ENCODE results near the gene STAT1. TPM values are rescaled to one million over a fixed set of nuclear protein-coding genes. Genes with fewer than 3 reads are reported as not detected.

Gene STAT1
- total RNA-seq, 1 donor from 2014 or later, result 61.7 TPM

GRCh38 chr2:191009541-191010374 lies 4.2 kb downstream of the STAT1 start:
- Mint-ChIP-seq H3K27ac (no peak overlapping the region), H3K4me1 (no peaks in the 10 kb centered on the region), H3K9me3 (no peaks in the 10 kb centered on the region), H3K4me3 (no peak overlapping the region), H3K36me3 (peaks cover 11% of the 10 kb centered on the region), H3K27me3 (ENCODE audit: insufficient read depth, low read depth) (no peaks in the 10 kb centered on the region)
- H4K20me1 ChIP-seq (ENCODE audit: low read depth), result no peaks in the 10 kb centered on the region
- no peak for TF ChIP-seq CTCF (IDR thresholded peaks at IDR 0.05)
- no peak for TF ChIP-seq EZH2 (IDR thresholded peaks at IDR 0.05)
- TF ChIP-seq EZH2phosphoT487 (IDR thresholded peaks at IDR 0.05), result no peak
- H3F3A ChIP-seq (ENCODE audit: low read depth), result no peaks in the 10 kb centered on the region
- H3K27ac ChIP-seq, result no peak overlapping the region
- peaks cover 20% of the 10 kb centered on the region for H3K79me2 ChIP-seq (ENCODE audit: low read depth)
- no peak overlapping the region for H3K9ac ChIP-seq
- no peak overlapping the region for H3K4me3 ChIP-seq
- H3K9me3 ChIP-seq (ENCODE audit: low read depth), result no peaks in the 10 kb centered on the region
- H3K4me1 ChIP-seq, result peaks cover 7% of the 10 kb centered on the region
- peaks cover 19% of the 10 kb centered on the region for H3K36me3 ChIP-seq
- peaks cover 4% of the 10 kb centered on the region for H3K27me3 ChIP-seq
- no peak overlapping the region for H2AFZ ChIP-seq (replicated peaks)
- DNase-seq (ENCODE audit: low spot score), result no peak
- H3K4me2 ChIP-seq, result no peak overlapping the region

DNA sequence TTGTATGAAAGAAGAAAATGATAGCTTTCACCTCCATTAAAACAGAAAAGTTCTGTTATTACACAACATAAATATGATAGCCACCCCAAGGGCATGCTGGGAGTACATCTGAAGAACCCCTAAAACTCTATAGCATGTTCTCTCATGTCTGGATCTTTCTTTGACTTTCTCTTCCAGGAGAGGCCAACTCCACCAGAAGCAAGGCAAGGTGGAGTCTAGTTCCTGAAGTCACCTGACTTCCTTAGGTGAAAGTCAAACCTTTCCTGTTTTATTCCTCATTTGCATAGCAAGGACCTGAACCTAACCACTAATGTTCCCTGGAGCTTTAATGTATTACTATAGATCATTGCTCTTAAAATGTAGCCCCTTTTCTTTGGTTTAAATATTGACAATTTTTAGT lies 5.7 kb downstream of the STAT1 start:
- peaks cover 19% of the 10 kb centered on the region for H3K36me3 ChIP-seq
- H3K4me1 ChIP-seq, result peaks cover 5% of the 10 kb centered on the region
- no peak overlapping the region for H3K27ac Mint-ChIP-seq
- H3K9me3 Mint-ChIP-seq, result no peaks in the 10 kb centered on the region
- H3K4me3 ChIP-seq, result no peak overlapping the region
- no peak overlapping the region for H3K4me2 ChIP-seq
- no peaks in the 10 kb centered on the region for H4K20me1 ChIP-seq (ENCODE audit: low read depth)
- H3K4me1 Mint-ChIP-seq, result no peaks in the 10 kb centered on the region
- no peak overlapping the region for H2AFZ ChIP-seq (replicated peaks)
- H3K9me3 ChIP-seq (ENCODE audit: low read depth), result no peaks in the 10 kb centered on the region
- no peaks in the 10 kb centered on the region for H3K27me3 Mint-ChIP-seq (ENCODE audit: insufficient read depth, low read depth)
- H3F3A ChIP-seq (ENCODE audit: low read depth), result no peaks in the 10 kb centered on the region
- TF ChIP-seq CTCF (IDR thresholded peaks at IDR 0.05) (no peak), EZH2 (IDR thresholded peaks at IDR 0.05) (no peak), EZH2phosphoT487 (IDR thresholded peaks at IDR 0.05) (no peak)
- H3K4me3 Mint-ChIP-seq, result no peak overlapping the region
- H3K27ac ChIP-seq, result no peak overlapping the region
- H3K79me2 ChIP-seq (ENCODE audit: low read depth), result peaks cover 17% of the 10 kb centered on the region
- H3K36me3 Mint-ChIP-seq, result peaks cover 22% of the 10 kb centered on the region
- no peaks in the 10 kb centered on the region for H3K27me3 ChIP-seq
- H3K9ac ChIP-seq, result no peak overlapping the region
- DNase-seq (ENCODE audit: low spot score), result no peak

GRCh38 chr2:191006997-191007783 lies 6.8 kb downstream of the STAT1 start:
- peaks cover 27% of the 10 kb centered on the region for H3K36me3 ChIP-seq

More at GRCh38 chr2:191006997-191007783, 6.8 kb downstream of the STAT1 start:
- Histone ChIP-seq H3K27ac (no peak overlapping the region), H3K9me3 (ENCODE audit: low read depth) (no peaks in the 10 kb centered on the region), H2AFZ (replicated peaks) (no peak overlapping the region), H3K79me2 (ENCODE audit: low read depth) (peaks cover 6% of the 10 kb centered on the region), H3K4me1 (no peaks in the 10 kb centered on the region), H4K20me1 (ENCODE audit: low read depth) (no peaks in the 10 kb centered on the region), H3K27me3 (no peaks in the 10 kb centered on the region), H3K9ac (no peak overlapping the region), H3K4me3 (no peak overlapping the region), H3F3A (ENCODE audit: low read depth) (no peaks in the 10 kb centered on the region), H3K4me2 (no peak overlapping the region)
- no peaks in the 10 kb centered on the region for H3K4me1 Mint-ChIP-seq
- TF ChIP-seq EZH2phosphoT487 (IDR thresholded peaks at IDR 0.05) (no peak), EZH2 (IDR thresholded peaks at IDR 0.05) (no peak), CTCF (IDR thresholded peaks at IDR 0.05) (no peak)
- no peaks in the 10 kb centered on the region for H3K27me3 Mint-ChIP-seq (ENCODE audit: insufficient read depth, low read depth)
- peaks cover 29% of the 10 kb centered on the region for H3K36me3 Mint-ChIP-seq
- DNase-seq (ENCODE audit: low spot score), result no peak
- H3K27ac Mint-ChIP-seq, result no peak overlapping the region
- H3K4me3 Mint-ChIP-seq, result no peak overlapping the region
- no peaks in the 10 kb centered on the region for H3K9me3 Mint-ChIP-seq

Measured in neural progenitor cell (in vitro differentiated cells).